ENCODE measurements around the gene TNS2.

DNA sequence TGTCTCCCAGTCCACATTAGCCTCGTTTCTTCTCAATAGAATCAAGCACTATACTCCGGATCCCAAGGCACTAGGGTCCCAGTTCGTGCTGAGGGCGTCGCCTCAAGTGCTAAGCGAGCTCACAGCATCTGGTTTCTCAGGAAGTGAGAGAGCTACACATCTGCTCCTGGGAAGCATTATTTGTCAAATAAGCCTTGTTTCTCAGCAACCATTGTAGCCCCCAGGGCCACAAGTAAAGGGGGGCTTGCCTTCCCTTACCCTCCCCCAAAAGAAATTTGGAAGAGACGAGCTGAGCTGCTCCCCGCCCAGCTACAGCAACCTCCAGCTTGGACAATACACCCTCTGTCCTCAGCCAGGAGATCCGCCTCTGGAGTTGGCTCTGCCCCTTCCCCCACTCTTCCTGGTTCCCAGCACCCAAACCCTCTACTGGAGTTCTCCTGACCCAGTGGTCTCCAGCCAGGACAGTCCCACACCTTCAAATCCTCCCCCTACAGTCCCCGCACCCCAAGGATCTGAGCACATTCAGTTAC lies 5.7 kb upstream of the TNS2 start:
- TF ChIP-seq, protein P1, sequence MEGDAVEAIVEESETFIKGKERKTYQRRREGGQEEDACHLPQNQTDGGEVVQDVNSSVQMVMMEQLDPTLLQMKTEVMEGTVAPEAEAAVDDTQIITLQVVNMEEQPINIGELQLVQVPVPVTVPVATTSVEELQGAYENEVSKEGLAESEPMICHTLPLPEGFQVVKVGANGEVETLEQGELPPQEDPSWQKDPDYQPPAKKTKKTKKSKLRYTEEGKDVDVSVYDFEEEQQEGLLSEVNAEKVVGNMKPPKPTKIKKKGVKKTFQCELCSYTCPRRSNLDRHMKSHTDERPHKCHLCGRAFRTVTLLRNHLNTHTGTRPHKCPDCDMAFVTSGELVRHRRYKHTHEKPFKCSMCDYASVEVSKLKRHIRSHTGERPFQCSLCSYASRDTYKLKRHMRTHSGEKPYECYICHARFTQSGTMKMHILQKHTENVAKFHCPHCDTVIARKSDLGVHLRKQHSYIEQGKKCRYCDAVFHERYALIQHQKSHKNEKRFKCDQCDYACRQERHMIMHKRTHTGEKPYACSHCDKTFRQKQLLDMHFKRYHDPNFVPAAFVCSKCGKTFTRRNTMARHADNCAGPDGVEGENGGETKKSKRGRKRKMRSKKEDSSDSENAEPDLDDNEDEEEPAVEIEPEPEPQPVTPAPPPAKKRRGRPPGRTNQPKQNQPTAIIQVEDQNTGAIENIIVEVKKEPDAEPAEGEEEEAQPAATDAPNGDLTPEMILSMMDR (IDR thresholded peaks at IDR 0.05; ENCODE audit: borderline replicate concordance, extremely low read depth, low read length, poor library complexity, severe bottlenecking), result no peak
- no peak for TF ChIP-seq EZH2 (IDR thresholded peaks at IDR 0.05; ENCODE audit: borderline replicate concordance, low read depth, low read length, severe bottlenecking)

Measured in DND-41 (cell line).